GM21381 (cell line): ENCODE data around the gene CPEB1.
"Not testable (repeated sequence)": the region's sequence is repeated elsewhere in the genome, so short reads cannot be mapped to it uniquely, and the experiment has no call there.

Source experiments
- ATAC-seq: cut with Tn5 transposase; IDR thresholded peaks from one replicate; pipeline ENCODE4 v1.9.1; 2021; ENCODE audit warnings: mild to moderate bottlenecking, moderate library complexity; ENCODE audit not compliant: unreplicated experiment

CPEB1 gene

GRCh38 chr15:82649226-82649999 lies 2.2 kb upstream of the CPEB1 start:
- ATAC-seq = no peak

GRCh38 chr15:82648257-82649103 lies 1.3 kb upstream of the CPEB1 start:
- no peak for ATAC-seq

GRCh38 chr15:82647835-82648256 lies 683 bp upstream of the CPEB1 start:
- no peak for ATAC-seq

GRCh38 chr15:82646250-82647044 lies 716 bp downstream of the CPEB1 start:
- ATAC-seq = no peak

- not testable (repeated sequence) for ATAC-seq
Observed at GRCh38 chr15:82644967-82645852, 2.0 kb downstream of the CPEB1 start.

GRCh38 chr15:82643992-82644391 lies 3.2 kb downstream of the CPEB1 start:
- ATAC-seq = no peak

- ATAC-seq = no peak
Observed at GRCh38 chr15:82642656-82643055, 4.5 kb downstream of the CPEB1 start.

GRCh38 chr15:82641129-82641798 lies 5.9 kb downstream of the CPEB1 start:
- ATAC-seq = no peak

GRCh38 chr15:82640672-82641071 lies 6.5 kb downstream of the CPEB1 start:
- no peak for ATAC-seq

- ATAC-seq = no peak
Observed at GRCh38 chr15:82635798-82636197, 11.4 kb downstream of the CPEB1 start.

- ATAC-seq = no peak
Observed at GRCh38 chr15:82630033-82630432, 17.1 kb downstream of the CPEB1 start.

- ATAC-seq = no peak
Observed at GRCh38 chr15:82625136-82625535, 22.0 kb downstream of the CPEB1 start.

GRCh38 chr15:82624438-82624837 lies 22.7 kb downstream of the CPEB1 start:
- no peak for ATAC-seq

GRCh38 chr15:82624008-82624407 lies 23.2 kb downstream of the CPEB1 start:
- no peak for ATAC-seq

GRCh38 chr15:82621970-82622369 lies 25.2 kb downstream of the CPEB1 start:
- ATAC-seq = no peak

- ATAC-seq = no peak
Observed at GRCh38 chr15:82613747-82614146, 33.4 kb downstream of the CPEB1 start.

- no peak for ATAC-seq
Observed at GRCh38 chr15:82611348-82611747, 35.8 kb downstream of the CPEB1 start.

- no peak for ATAC-seq
Observed at GRCh38 chr15:82602195-82602594, 45.0 kb downstream of the CPEB1 start.

GRCh38 chr15:82599862-82600261 lies 47.3 kb downstream of the CPEB1 start:
- no peak for ATAC-seq

- no peak for ATAC-seq
Observed at GRCh38 chr15:82597815-82598214, 49.3 kb downstream of the CPEB1 start.
